CD14-positive monocyte (primary cell): ENCODE results near the gene ZNF827. TPM values are rescaled to one million over a fixed set of nuclear protein-coding genes. Genes with fewer than 3 reads are reported as not detected.

ENCODE experiments used
- DNase-seq, 3 donors: peaks; one replicate each; pipeline ENCODE4 v3.0.0-alpha.2; 2011 to 2022
- H2AFZ ChIP-seq: 2 replicates; pipeline ENCODE4 v1.6.0; 2012; ENCODE audit warnings: mild to moderate bottlenecking, low read depth, low read length, inconsistent platforms; ENCODE audit not compliant: insufficient read depth, poor library complexity, severe bottlenecking
- H3K27ac ChIP-seq, 2 donors: 1 replicate in 1 of 2; 2 replicates in 1 of 2; pipeline ENCODE4 v1.5.1; 2012 to 2013; ENCODE audit warnings: low read length in 2 of 2, control low read depth in 1 of 2, inconsistent platforms in 1 of 2, low read depth in 1 of 2, mild to moderate bottlenecking in 1 of 2
- H3K27me3 ChIP-seq, 2 donors: one replicate each; pipeline versions ENCODE4 v1.6.0 to v1.6.1; 2011 to 2013; ENCODE audit warnings: low read length in 2 of 2; ENCODE audit not compliant: control insufficient read depth in 2 of 2, insufficient read depth in 2 of 2
- H3K36me3 ChIP-seq, 2 donors: replicated peaks in 1 of 2; 1 replicate in 1 of 2; 2 replicates in 1 of 2; pipeline versions ENCODE4 v1.5.1 to v1.6.1; 2012 to 2013; ENCODE audit warnings: low read length in 2 of 2, control low read depth in 1 of 2, inconsistent platforms in 1 of 2, mild to moderate bottlenecking in 1 of 2; ENCODE audit not compliant: insufficient read depth in 2 of 2, control insufficient read depth in 1 of 2
- H3K4me1 ChIP-seq, 2 donors: 1 replicate in 1 of 2; 2 replicates in 1 of 2; pipeline versions ENCODE4 v1.5.1 to v1.6.1; 2012 to 2013; ENCODE audit warnings: low read length in 2 of 2, control low read depth in 1 of 2, inconsistent platforms in 1 of 2, mild to moderate bottlenecking in 1 of 2, moderate library complexity in 1 of 2; ENCODE audit not compliant: insufficient read depth in 2 of 2, control insufficient read depth in 1 of 2
- H3K4me2 ChIP-seq: replicated peaks from 2 replicates; pipeline ENCODE3; 2012; ENCODE audit warnings: low read length, moderate library complexity, mild to moderate bottlenecking; ENCODE audit not compliant: poor library complexity, severe bottlenecking; ENCODE audit errors: extremely low read depth
- H3K4me3 ChIP-seq, 3 experiments: fragments of 200-600 bp in 1 of 3; sonication (generic) in 1 of 3; replicated peaks in 1 of 3; 1 replicate in 2 of 3; 2 replicates in 1 of 3; pipeline ENCODE4 v1.5.1; 2011 to 2013; ENCODE audit warnings: low read length in 3 of 3, mild to moderate bottlenecking in 3 of 3, control low read depth in 2 of 3, low read depth in 2 of 3, inconsistent platforms in 1 of 3, moderate library complexity in 1 of 3
- H3K79me2 ChIP-seq: 2 replicates; pipeline ENCODE4 v1.6.0; 2012; ENCODE audit warnings: mild to moderate bottlenecking, control low read depth, inconsistent platforms, low read length, moderate library complexity; ENCODE audit not compliant: insufficient read depth
- H3K9ac ChIP-seq: 2 replicates; pipeline ENCODE4 v1.6.0; 2017; ENCODE audit warnings: low read length, mild to moderate bottlenecking; ENCODE audit not compliant: insufficient read depth, poor library complexity, severe bottlenecking
- H3K9me3 ChIP-seq, 2 donors: replicated peaks in 1 of 2; 1 replicate in 1 of 2; 2 replicates in 1 of 2; pipeline versions ENCODE4 v1.5.1 to v1.6.1; 2012 to 2013; ENCODE audit warnings: low read length in 2 of 2, control low read depth in 1 of 2; ENCODE audit not compliant: control insufficient read depth in 1 of 2, insufficient read depth in 1 of 2
- H4K20me1 ChIP-seq: 2 replicates; pipeline ENCODE4 v1.6.0; 2012; ENCODE audit warnings: mild to moderate bottlenecking, low read length, control low read depth, moderate library complexity; ENCODE audit not compliant: insufficient read depth
- H3K27ac Mint-ChIP-seq, 7 donors: one replicate each; pipeline ENCODE4 v1.8.0; 2020; ENCODE audit warnings: mild to moderate bottlenecking in 7 of 7, mixed read lengths in 7 of 7, moderate library complexity in 6 of 7, inconsistent platforms in 2 of 7
- H3K27me3 Mint-ChIP-seq, 3 donors: one replicate each; pipeline ENCODE4 v1.8.0; 2021 to 2022; ENCODE audit warnings: low read depth in 3 of 3, mild to moderate bottlenecking in 3 of 3, mixed read lengths in 3 of 3, moderate library complexity in 3 of 3, inconsistent platforms in 1 of 3
- H3K36me3 Mint-ChIP-seq, 2 donors: one replicate each; pipeline ENCODE4 v1.8.0; 2020; ENCODE audit warnings: mixed read lengths in 2 of 2, inconsistent platforms in 1 of 2, mild to moderate bottlenecking in 1 of 2
- H3K4me1 Mint-ChIP-seq: one replicate; pipeline ENCODE4 v1.8.0; 2020; ENCODE audit warnings: mild to moderate bottlenecking, mixed read lengths
- H3K4me3 Mint-ChIP-seq, 2 donors: one replicate each; pipeline ENCODE4 v1.8.0; 2020; ENCODE audit warnings: mild to moderate bottlenecking in 2 of 2, mixed read lengths in 2 of 2, moderate library complexity in 1 of 2
- H3K9me3 Mint-ChIP-seq, 7 donors: one replicate each; pipeline ENCODE4 v1.8.0; 2020 to 2022; ENCODE audit warnings: mixed read lengths in 7 of 7, mild to moderate bottlenecking in 6 of 7, moderate library complexity in 6 of 7, inconsistent platforms in 2 of 7
- WGBS: methylation state at CpG from one replicate; pipeline ENCODE4 v1.1.5; 2013; ENCODE audit warnings: missing lambda C conversion rate; ENCODE audit not compliant: insufficient coverage; 5-methylcytosine and 5-hydroxymethylcytosine counted together
- intact Hi-C, 2 donors: fragments of 100-400 bp; cut with micrococcal nuclease; formaldehyde crosslinking; loops; one replicate each; pipeline versions ENCODE4 v1.15.0 to v1.15.1; 2023
- polyA plus RNA-seq, 3 donors: library from polyadenylated mRNA; depleted of rRNA in 1 of 3; unstranded in 2 of 3; stranded (reverse) in 1 of 3; fragments of 300-500 nt in 2 of 3; fragments of >200 nt in 1 of 3; fragmentation: Illumina TruSeq in 2 of 3; gene quantifications; 1 replicate in 2 of 3; 2 replicates in 1 of 3; pipeline ENCODE4 v1.2.3, GENCODE V29; 2012 to 2021
- TF ChIP-seq, protein P1 (sequence below): fragments of 200-600 bp; IDR thresholded peaks from one replicate; pipeline ENCODE4 v1.8.0; 2022; ENCODE audit warnings: antibody characterized with exemption, mild to moderate bottlenecking

Gene ZNF827
- polyA plus RNA-seq, 3 donors, result 0.04 TPM; not detected in 2

- 89% methylated on average over 11 of the region's 14 CpGs for WGBS
- Mint-ChIP-seq H3K4me1 (peaks cover 13% of the 10 kb centered on the region), H3K27ac (peak overlapping the region in 2 of 7 donors; percentile 37 to 47), H3K27me3 (peaks cover 2 to 11% (median 6%) of the 10 kb centered on the region in 3 donors), H3K9me3 (no peaks in the 10 kb centered on the region), H3K36me3 (no peaks in the 10 kb centered on the region), H3K4me3 (no peak overlapping the region)
- Histone ChIP-seq H2AFZ (no peak overlapping the region), H4K20me1 (no peaks in the 10 kb centered on the region), H3K9ac (no peak overlapping the region), H3K4me1 (peaks cover 0 to 11% of the 10 kb centered on the region in 2 donors), H3K27me3 (peaks cover 0 to 3% of the 10 kb centered on the region in 2 donors), H3K36me3 (no peaks in the 10 kb centered on the region), H3K4me3 (no peak overlapping the region), H3K9me3 (no peaks in the 10 kb centered on the region), H3K27ac (no peak overlapping the region), H3K4me2 (no peak overlapping the region), H3K79me2 (no peaks in the 10 kb centered on the region)
- TF ChIP-seq, protein P1, sequence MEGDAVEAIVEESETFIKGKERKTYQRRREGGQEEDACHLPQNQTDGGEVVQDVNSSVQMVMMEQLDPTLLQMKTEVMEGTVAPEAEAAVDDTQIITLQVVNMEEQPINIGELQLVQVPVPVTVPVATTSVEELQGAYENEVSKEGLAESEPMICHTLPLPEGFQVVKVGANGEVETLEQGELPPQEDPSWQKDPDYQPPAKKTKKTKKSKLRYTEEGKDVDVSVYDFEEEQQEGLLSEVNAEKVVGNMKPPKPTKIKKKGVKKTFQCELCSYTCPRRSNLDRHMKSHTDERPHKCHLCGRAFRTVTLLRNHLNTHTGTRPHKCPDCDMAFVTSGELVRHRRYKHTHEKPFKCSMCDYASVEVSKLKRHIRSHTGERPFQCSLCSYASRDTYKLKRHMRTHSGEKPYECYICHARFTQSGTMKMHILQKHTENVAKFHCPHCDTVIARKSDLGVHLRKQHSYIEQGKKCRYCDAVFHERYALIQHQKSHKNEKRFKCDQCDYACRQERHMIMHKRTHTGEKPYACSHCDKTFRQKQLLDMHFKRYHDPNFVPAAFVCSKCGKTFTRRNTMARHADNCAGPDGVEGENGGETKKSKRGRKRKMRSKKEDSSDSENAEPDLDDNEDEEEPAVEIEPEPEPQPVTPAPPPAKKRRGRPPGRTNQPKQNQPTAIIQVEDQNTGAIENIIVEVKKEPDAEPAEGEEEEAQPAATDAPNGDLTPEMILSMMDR, result no peak
- intact Hi-C loops, result no loop called here
- DNase-seq, result no peak
Measured at GRCh38 chr4:145734576-145735346, 203.9 kb downstream of the ZNF827 start.

- intact Hi-C loops, result no loop called here
- no peak overlapping the region for H3K27ac Mint-ChIP-seq
- Histone ChIP-seq H3K4me1 (peaks cover 0 to 11% of the 10 kb centered on the region in 2 donors), H3K27me3 (peaks cover 0 to 3% of the 10 kb centered on the region in 2 donors), H3K4me3 (no peak overlapping the region), H3K27ac (no peak overlapping the region), H3K9me3 (no peaks in the 10 kb centered on the region), H3K4me2 (no peak overlapping the region), H3K36me3 (no peaks in the 10 kb centered on the region), H2AFZ (peak overlapping the region; percentile 93), H3K79me2 (no peaks in the 10 kb centered on the region), H4K20me1 (no peaks in the 10 kb centered on the region), H3K9ac (no peak overlapping the region)
- H3K27me3 Mint-ChIP-seq, result peaks cover 6 to 11% (median 11%) of the 10 kb centered on the region in 3 donors
- no peaks in the 10 kb centered on the region for H3K36me3 Mint-ChIP-seq
- 81% methylated on average over 2 of the region's 7 CpGs for WGBS
- peaks cover 13% of the 10 kb centered on the region for H3K4me1 Mint-ChIP-seq
- no peak for DNase-seq
- H3K4me3 Mint-ChIP-seq, result no peak overlapping the region
- H3K9me3 Mint-ChIP-seq, result no peaks in the 10 kb centered on the region
- TF ChIP-seq, protein P1, result no peak
Measured at GRCh38 chr4:145734031-145734430, 204.6 kb downstream of the ZNF827 start.
